HL-60 (cell line): ENCODE results near the gene PRL.

Source experiments
- GABPA ChIP-seq: IDR thresholded peaks from 2 replicates; pipeline ENCODE4 v1.6.1; 2012; ENCODE audit warnings: low read depth
- POLR2AphosphoS5 ChIP-seq: IDR thresholded peaks from 2 replicates; pipeline ENCODE4 v1.6.1; 2012; ENCODE audit warnings: low read depth
- REST ChIP-seq: IDR thresholded peaks from 2 replicates; pipeline ENCODE4 v1.6.1; 2012; ENCODE audit warnings: low read depth; ENCODE audit not compliant: insufficient replicate concordance
- SPI1 ChIP-seq: IDR thresholded peaks from 2 replicates; pipeline ENCODE4 v1.6.1; 2012; ENCODE audit warnings: low read depth, mild to moderate bottlenecking, borderline replicate concordance
- TF ChIP-seq, protein P1 (sequence below): IDR thresholded peaks from one replicate; pipeline ENCODE4 v1.5.1; 2011; ENCODE audit warnings: low read length, control low read depth, inconsistent platforms; ENCODE audit not compliant: insufficient read depth

DNA sequence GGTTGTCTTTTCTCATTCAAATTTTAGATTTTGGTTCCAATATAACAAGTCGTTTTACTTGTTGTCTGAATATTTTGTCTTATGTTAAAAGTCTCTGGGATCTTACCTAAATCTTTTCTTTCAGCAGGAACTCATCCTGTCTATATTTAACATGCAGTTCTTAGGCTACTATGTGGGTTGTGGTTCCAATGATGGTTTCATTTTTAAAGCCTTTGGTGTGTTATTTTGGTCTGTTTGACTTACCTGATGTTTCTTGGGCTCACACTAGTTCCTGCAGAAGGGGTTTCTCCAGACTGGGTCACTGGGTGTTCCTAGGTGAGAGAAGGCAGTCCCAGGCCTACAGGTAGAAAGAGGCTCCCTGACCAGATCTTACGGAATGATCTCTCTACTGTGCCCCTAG lies 17.4 kb downstream of the PRL start:
- TF ChIP-seq, protein P1, sequence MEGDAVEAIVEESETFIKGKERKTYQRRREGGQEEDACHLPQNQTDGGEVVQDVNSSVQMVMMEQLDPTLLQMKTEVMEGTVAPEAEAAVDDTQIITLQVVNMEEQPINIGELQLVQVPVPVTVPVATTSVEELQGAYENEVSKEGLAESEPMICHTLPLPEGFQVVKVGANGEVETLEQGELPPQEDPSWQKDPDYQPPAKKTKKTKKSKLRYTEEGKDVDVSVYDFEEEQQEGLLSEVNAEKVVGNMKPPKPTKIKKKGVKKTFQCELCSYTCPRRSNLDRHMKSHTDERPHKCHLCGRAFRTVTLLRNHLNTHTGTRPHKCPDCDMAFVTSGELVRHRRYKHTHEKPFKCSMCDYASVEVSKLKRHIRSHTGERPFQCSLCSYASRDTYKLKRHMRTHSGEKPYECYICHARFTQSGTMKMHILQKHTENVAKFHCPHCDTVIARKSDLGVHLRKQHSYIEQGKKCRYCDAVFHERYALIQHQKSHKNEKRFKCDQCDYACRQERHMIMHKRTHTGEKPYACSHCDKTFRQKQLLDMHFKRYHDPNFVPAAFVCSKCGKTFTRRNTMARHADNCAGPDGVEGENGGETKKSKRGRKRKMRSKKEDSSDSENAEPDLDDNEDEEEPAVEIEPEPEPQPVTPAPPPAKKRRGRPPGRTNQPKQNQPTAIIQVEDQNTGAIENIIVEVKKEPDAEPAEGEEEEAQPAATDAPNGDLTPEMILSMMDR: no peak
- no peak for TF ChIP-seq POLR2AphosphoS5
- TF ChIP-seq REST: no peak
- no peak for TF ChIP-seq GABPA
- no peak for TF ChIP-seq SPI1
